Measurements from ENCODE around the gene TMEM204. TPM values are rescaled to one million over a fixed set of nuclear protein-coding genes. Genes with fewer than 3 reads are reported as not detected.

Gene TMEM204
- polyA plus RNA-seq, 4 donors, result 1.6 to 23.8 (median 7.0) TPM

DNA sequence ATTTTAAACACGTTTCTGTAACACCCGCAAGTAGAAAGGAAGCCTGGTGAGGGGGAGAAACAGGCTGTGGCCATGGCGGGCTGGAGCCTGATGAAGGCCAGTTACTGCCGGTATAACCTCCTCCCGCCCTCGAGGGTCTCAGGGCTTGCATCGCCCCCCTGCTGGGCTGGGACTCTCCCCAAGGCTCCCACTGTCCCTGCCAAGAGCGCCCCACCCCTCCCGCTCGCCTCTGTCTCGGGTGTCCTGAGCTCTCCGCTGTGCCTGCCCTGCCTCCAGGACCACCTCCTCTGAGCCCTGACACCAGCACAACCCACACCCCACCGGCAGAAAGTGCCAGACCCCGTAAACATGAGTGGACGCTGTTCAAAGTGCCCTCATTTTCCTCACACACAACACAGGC, 18.7 kb downstream of the TMEM204 start:
- Histone ChIP-seq H3K9me3 (ENCODE audit: control insufficient read depth in 2 of 2, insufficient read depth in 1 of 2, low read depth in 1 of 2, low read length in 1 of 2) (no peaks in the 10 kb centered on the region), H3K27ac (ENCODE audit: low read depth in 1 of 3, low read length in 2 of 3) (no peak overlapping the region), H3K4me1 (ENCODE audit: control insufficient read depth in 3 of 3, insufficient read depth in 2 of 3, low read depth in 1 of 3, low read length in 2 of 3) (no peaks in the 10 kb centered on the region), H3K4me3 (ENCODE audit: low read depth in 1 of 3, low read length in 3 of 3) (no peak overlapping the region), H3K36me3 (ENCODE audit: control insufficient read depth in 3 of 3, insufficient read depth in 2 of 3, low read depth in 1 of 3, low read length in 3 of 3) (peaks cover 0 to 80% (median 0%) of the 10 kb centered on the region in 3 donors), H3K27me3 (ENCODE audit: control insufficient read depth in 3 of 3, insufficient read depth in 3 of 3, low read length in 3 of 3) (no peaks in the 10 kb centered on the region)
- FAIRE-seq (no peak), DNase-seq (no peak)
- 87 to 91% (median 88%) methylated on average over 14 to 15 of the region's 15 CpGs for whole genome bisulfite sequencing, 3 donors

- no peak for FAIRE-seq
- no peaks in the 10 kb centered on the region for H3K9me3 ChIP-seq (ENCODE audit: control insufficient read depth in 2 of 2, insufficient read depth in 1 of 2, low read depth in 1 of 2, low read length in 1 of 2)
- H3K4me1 ChIP-seq (ENCODE audit: control insufficient read depth in 3 of 3, insufficient read depth in 2 of 3, low read depth in 1 of 3, low read length in 2 of 3), result no peaks in the 10 kb centered on the region
- 86 to 95% (median 94%) methylated on average over 19 of the region's 19 CpGs for WGBS, 3 donors
- H3K36me3 ChIP-seq (ENCODE audit: control insufficient read depth in 3 of 3, insufficient read depth in 2 of 3, low read depth in 1 of 3, low read length in 3 of 3), result peaks cover 0 to 81% (median 0%) of the 10 kb centered on the region in 3 donors
- H3K27ac ChIP-seq (ENCODE audit: low read depth in 1 of 3, low read length in 2 of 3), result no peak overlapping the region
- no peak for DNase-seq
- H3K4me3 ChIP-seq (ENCODE audit: low read depth in 1 of 3, low read length in 3 of 3), result no peak overlapping the region
- H3K27me3 ChIP-seq (ENCODE audit: control insufficient read depth in 3 of 3, insufficient read depth in 3 of 3, low read length in 3 of 3), result no peaks in the 10 kb centered on the region
Observed at GRCh38 chr16:1553946-1554825, 20.7 kb downstream of the TMEM204 start.

DNA sequence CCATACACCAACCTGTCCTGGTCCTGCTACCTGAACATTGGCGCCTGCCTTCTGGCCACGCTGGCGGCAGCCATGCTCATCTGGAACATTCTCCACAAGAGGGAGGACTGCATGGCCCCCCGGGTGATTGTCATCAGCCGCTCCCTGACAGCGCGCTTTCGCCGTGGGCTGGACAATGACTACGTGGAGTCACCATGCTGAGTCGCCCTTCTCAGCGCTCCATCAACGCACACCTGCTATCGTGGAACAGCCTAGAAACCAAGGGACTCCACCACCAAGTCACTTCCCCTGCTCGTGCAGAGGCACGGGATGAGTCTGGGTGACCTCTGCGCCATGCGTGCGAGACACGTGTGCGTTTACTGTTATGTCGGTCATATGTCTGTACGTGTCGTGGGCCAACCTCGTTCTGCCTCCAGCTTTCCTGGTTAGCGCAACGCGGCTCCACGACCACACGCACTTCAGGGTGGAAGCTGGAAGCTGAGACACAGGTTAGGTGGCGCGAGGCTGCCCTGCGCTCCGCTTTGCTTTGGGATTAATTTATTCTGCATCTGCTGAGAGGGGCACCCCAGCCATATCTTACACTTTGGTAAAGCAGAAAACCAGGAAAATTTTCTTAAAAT, 21.5 kb downstream of the TMEM204 start:
- Histone ChIP-seq H3K36me3 (ENCODE audit: control insufficient read depth in 3 of 3, insufficient read depth in 2 of 3, low read depth in 1 of 3, low read length in 3 of 3) (peaks cover 0 to 80% (median 0%) of the 10 kb centered on the region in 3 donors), H3K27ac (ENCODE audit: low read depth in 1 of 3, low read length in 2 of 3) (no peak overlapping the region), H3K9me3 (ENCODE audit: control insufficient read depth in 2 of 2, insufficient read depth in 1 of 2, low read depth in 1 of 2, low read length in 1 of 2) (no peaks in the 10 kb centered on the region), H3K27me3 (ENCODE audit: control insufficient read depth in 3 of 3, insufficient read depth in 3 of 3, low read length in 3 of 3) (no peaks in the 10 kb centered on the region), H3K4me1 (ENCODE audit: control insufficient read depth in 3 of 3, insufficient read depth in 2 of 3, low read depth in 1 of 3, low read length in 2 of 3) (no peaks in the 10 kb centered on the region), H3K4me3 (ENCODE audit: low read depth in 1 of 3, low read length in 3 of 3) (no peak overlapping the region)
- WGBS, 3 donors, result 94 to 96% (median 95%) methylated on average over 34 of the region's 34 CpGs
- DNase-seq (no peak), FAIRE-seq (no peak)

DNA sequence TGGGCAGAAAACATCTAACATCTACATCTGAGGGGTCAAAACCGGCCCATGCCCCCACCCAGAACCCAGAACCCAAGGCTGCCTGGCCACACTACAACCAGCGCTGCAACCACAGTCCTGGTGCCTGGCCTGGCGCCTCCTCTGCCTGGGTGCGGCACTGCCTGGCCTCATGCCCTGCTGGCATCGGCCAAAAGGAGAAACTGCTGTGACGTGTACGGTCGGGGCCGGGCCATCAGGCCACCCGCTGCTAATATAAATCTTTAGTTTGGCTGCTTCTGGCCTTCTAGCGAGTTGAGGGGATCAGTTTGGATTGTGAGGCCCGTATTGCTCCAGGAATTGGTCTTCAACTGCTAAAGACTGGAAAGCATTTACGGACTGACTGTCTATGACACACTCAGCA, 22.8 kb downstream of the TMEM204 start:
- no peaks in the 10 kb centered on the region for H3K9me3 ChIP-seq (ENCODE audit: control insufficient read depth in 2 of 2, insufficient read depth in 1 of 2, low read depth in 1 of 2, low read length in 1 of 2)
- FAIRE-seq, result no peak
- no peaks in the 10 kb centered on the region for H3K4me1 ChIP-seq (ENCODE audit: control insufficient read depth in 3 of 3, insufficient read depth in 2 of 3, low read depth in 1 of 3, low read length in 2 of 3)
- no peak overlapping the region for H3K27ac ChIP-seq (ENCODE audit: low read depth in 1 of 3, low read length in 2 of 3)
- DNase-seq, result no peak
- WGBS, 3 donors, result 81 to 87% (median 84%) methylated on average over 13 of the region's 13 CpGs
- peaks cover 0 to 80% (median 0%) of the 10 kb centered on the region in 3 donors for H3K36me3 ChIP-seq (ENCODE audit: control insufficient read depth in 3 of 3, insufficient read depth in 2 of 3, low read depth in 1 of 3, low read length in 3 of 3)
- H3K4me3 ChIP-seq (ENCODE audit: low read depth in 1 of 3, low read length in 3 of 3), result no peak overlapping the region
- H3K27me3 ChIP-seq (ENCODE audit: control insufficient read depth in 3 of 3, insufficient read depth in 3 of 3, low read length in 3 of 3), result no peaks in the 10 kb centered on the region

DNA sequence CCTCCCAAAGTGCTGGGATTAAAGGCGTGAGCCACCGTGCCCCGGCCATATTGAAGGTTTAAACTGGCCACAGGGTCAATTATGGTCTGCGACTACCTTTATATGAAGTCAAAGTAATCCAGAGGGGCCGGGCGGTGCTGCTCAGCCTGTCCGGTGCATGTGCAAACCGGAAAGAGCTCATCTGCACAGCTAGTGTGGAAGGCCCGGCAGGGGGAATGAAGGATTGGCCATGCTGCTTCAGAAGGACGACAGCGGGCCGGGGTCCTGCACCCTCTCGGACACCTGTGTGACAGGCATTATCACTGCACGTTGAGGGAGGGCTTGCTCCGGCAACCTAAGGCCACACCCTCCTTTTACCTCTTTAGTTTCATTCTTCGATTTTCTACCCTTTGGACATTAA, 23.6 kb downstream of the TMEM204 start:
- H3K9me3 ChIP-seq (ENCODE audit: control insufficient read depth in 2 of 2, insufficient read depth in 1 of 2, low read depth in 1 of 2, low read length in 1 of 2), result no peaks in the 10 kb centered on the region
- no peak overlapping the region for H3K27ac ChIP-seq (ENCODE audit: low read depth in 1 of 3, low read length in 2 of 3)
- no peak overlapping the region for H3K4me3 ChIP-seq (ENCODE audit: low read depth in 1 of 3, low read length in 3 of 3)
- DNase-seq (no peak), FAIRE-seq (no peak)
- WGBS, 3 donors, result 90 to 96% (median 91%) methylated on average over 16 of the region's 16 CpGs
- no peaks in the 10 kb centered on the region for H3K27me3 ChIP-seq (ENCODE audit: control insufficient read depth in 3 of 3, insufficient read depth in 3 of 3, low read length in 3 of 3)
- H3K36me3 ChIP-seq (ENCODE audit: control insufficient read depth in 3 of 3, insufficient read depth in 2 of 3, low read depth in 1 of 3, low read length in 3 of 3), result peaks cover 0 to 80% (median 0%) of the 10 kb centered on the region in 3 donors
- no peaks in the 10 kb centered on the region for H3K4me1 ChIP-seq (ENCODE audit: control insufficient read depth in 3 of 3, insufficient read depth in 2 of 3, low read depth in 1 of 3, low read length in 2 of 3)

DNA sequence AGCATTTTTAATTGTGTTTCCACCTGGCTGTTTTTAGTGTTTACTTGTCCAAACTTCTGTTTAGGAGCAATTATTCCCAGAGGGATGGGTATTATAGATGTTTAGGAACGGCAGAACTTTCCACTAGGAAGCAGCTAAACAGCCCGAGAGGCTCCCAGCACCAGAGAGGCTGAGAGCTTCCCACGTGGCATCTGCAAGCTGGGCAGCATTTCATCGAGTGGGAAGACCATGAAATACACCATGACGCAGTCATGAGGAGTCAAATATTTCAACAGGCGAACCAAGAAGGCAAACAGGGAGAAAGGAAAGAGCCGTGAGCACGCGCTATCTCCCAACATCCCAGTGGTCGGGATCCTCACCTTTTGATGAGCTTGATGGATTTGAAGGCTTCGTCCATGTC, 24.1 kb downstream of the TMEM204 start:
- Histone ChIP-seq H3K27me3 (ENCODE audit: control insufficient read depth in 3 of 3, insufficient read depth in 3 of 3, low read length in 3 of 3) (no peaks in the 10 kb centered on the region), H3K9me3 (ENCODE audit: control insufficient read depth in 2 of 2, insufficient read depth in 1 of 2, low read depth in 1 of 2, low read length in 1 of 2) (no peaks in the 10 kb centered on the region), H3K4me3 (ENCODE audit: low read depth in 1 of 3, low read length in 3 of 3) (no peak overlapping the region), H3K4me1 (ENCODE audit: control insufficient read depth in 3 of 3, insufficient read depth in 2 of 3, low read depth in 1 of 3, low read length in 2 of 3) (no peaks in the 10 kb centered on the region), H3K27ac (ENCODE audit: low read depth in 1 of 3, low read length in 2 of 3) (no peak overlapping the region), H3K36me3 (ENCODE audit: control insufficient read depth in 3 of 3, insufficient read depth in 2 of 3, low read depth in 1 of 3, low read length in 3 of 3) (peaks cover 0 to 80% (median 0%) of the 10 kb centered on the region in 3 donors)
- DNase-seq (no peak), FAIRE-seq (no peak)
- 89 to 95% (median 91%) methylated on average over 11 of the region's 11 CpGs for WGBS, 3 donors

DNA sequence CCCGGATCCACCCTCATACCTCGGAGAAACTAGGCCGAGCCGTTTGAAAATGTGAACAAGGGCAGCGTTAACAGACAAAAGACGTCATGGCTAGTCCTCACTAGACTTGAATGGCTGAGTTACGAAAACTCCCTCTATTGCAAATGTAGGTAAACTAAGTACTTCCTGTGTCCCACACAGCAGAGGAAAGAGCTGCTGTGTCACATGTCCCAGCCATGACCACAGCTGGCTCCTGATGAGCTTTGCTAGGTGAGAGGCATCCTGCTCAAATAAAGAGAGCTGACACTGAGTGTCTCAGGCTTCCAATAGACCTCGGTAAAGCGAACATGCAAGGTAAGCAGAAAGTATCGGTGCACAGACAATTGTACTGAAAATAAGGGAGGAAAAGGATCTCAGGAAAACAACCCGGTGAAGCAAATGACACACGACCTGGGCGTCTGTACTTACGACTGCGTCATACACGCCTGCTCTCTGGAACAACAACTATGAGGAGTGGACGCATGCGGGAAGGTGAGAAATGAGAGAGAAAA, 26.0 kb downstream of the TMEM204 start:
- Histone ChIP-seq H3K4me3 (ENCODE audit: low read depth in 1 of 3, low read length in 3 of 3) (no peak overlapping the region), H3K27me3 (ENCODE audit: control insufficient read depth in 3 of 3, insufficient read depth in 3 of 3, low read length in 3 of 3) (no peaks in the 10 kb centered on the region), H3K27ac (ENCODE audit: low read depth in 1 of 3, low read length in 2 of 3) (peak overlapping the region in 1 of 3 donors; percentile 36), H3K9me3 (ENCODE audit: control insufficient read depth in 2 of 2, insufficient read depth in 1 of 2, low read depth in 1 of 2, low read length in 1 of 2) (no peaks in the 10 kb centered on the region), H3K4me1 (ENCODE audit: control insufficient read depth in 3 of 3, insufficient read depth in 2 of 3, low read depth in 1 of 3, low read length in 2 of 3) (no peaks in the 10 kb centered on the region), H3K36me3 (ENCODE audit: control insufficient read depth in 3 of 3, insufficient read depth in 2 of 3, low read depth in 1 of 3, low read length in 3 of 3) (peaks cover 0 to 84% (median 0%) of the 10 kb centered on the region in 3 donors)
- WGBS, 3 donors, result 79 to 93% (median 83%) methylated on average over 18 of the region's 18 CpGs
- no peak for FAIRE-seq
- DNase-seq, result peak in 1 of 2 donors; percentile 50

GRCh38 chr16:1560153-1560552, 26.7 kb downstream of the TMEM204 start:
- H3K9me3 ChIP-seq (ENCODE audit: control insufficient read depth in 2 of 2, insufficient read depth in 1 of 2, low read depth in 1 of 2, low read length in 1 of 2), result no peaks in the 10 kb centered on the region
- no peak overlapping the region for H3K4me3 ChIP-seq (ENCODE audit: low read depth in 1 of 3, low read length in 3 of 3)
- H3K36me3 ChIP-seq (ENCODE audit: control insufficient read depth in 3 of 3, insufficient read depth in 2 of 3, low read depth in 1 of 3, low read length in 3 of 3), result peaks cover 0 to 84% (median 0%) of the 10 kb centered on the region in 3 donors
- 88 to 90% (median 88%) methylated on average over 15 of the region's 15 CpGs for WGBS, 3 donors
- H3K27me3 ChIP-seq (ENCODE audit: control insufficient read depth in 3 of 3, insufficient read depth in 3 of 3, low read length in 3 of 3), result no peaks in the 10 kb centered on the region
- DNase-seq (no peak), FAIRE-seq (no peak)
- H3K4me1 ChIP-seq (ENCODE audit: control insufficient read depth in 3 of 3, insufficient read depth in 2 of 3, low read depth in 1 of 3, low read length in 2 of 3), result no peaks in the 10 kb centered on the region
- H3K27ac ChIP-seq (ENCODE audit: low read depth in 1 of 3, low read length in 2 of 3), result peak overlapping the region in 1 of 3 donors; percentile 36

Measured in small intestine (tissue), 7 donors.